ENCODE results near the gene IL31.

DNA sequence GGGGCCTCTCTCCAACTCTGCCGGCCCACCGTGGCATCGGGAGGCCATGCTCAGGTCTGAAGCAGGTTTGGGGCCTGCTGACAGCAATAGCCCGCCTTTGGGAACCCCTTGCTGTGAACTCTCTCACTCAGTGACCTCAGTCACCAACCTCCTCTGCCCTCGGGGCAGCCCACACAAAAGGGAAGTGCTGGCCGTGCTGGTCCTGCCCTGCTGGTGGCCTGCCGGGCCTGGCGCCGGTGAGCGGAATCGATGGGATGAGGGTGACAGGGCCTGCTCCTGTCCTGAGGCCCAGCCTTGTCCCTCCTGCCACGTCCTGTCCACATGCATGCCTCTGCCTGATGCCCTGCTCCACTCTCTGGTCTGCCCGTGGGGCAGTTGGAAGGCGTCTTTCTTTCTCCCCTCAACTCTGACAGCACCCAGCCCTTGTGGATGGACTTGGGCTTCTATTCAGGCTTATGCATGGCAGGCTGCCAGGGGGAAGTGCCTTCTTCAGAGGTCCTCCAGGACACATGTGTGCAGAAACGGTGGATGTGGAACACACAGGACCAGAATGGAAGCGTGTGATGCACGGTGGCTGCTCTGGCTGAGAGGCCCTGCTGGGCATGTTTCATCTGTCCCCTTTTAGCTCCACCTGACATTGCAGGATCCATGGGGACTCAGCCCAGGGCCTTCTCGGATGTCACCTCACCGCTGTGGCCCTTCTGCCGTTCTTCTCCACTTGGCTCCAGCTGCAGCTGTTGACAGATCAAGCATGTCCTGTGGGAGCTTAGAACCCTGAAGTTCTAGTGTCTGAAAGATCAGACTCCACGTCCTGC lies 31.9 kb downstream of the IL31 start:
- TF ChIP-seq, protein P1, sequence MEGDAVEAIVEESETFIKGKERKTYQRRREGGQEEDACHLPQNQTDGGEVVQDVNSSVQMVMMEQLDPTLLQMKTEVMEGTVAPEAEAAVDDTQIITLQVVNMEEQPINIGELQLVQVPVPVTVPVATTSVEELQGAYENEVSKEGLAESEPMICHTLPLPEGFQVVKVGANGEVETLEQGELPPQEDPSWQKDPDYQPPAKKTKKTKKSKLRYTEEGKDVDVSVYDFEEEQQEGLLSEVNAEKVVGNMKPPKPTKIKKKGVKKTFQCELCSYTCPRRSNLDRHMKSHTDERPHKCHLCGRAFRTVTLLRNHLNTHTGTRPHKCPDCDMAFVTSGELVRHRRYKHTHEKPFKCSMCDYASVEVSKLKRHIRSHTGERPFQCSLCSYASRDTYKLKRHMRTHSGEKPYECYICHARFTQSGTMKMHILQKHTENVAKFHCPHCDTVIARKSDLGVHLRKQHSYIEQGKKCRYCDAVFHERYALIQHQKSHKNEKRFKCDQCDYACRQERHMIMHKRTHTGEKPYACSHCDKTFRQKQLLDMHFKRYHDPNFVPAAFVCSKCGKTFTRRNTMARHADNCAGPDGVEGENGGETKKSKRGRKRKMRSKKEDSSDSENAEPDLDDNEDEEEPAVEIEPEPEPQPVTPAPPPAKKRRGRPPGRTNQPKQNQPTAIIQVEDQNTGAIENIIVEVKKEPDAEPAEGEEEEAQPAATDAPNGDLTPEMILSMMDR (IDR thresholded peaks at IDR 0.05), result no peak
- no peak for TF ChIP-seq POLR2AphosphoS5 (IDR thresholded peaks at IDR 0.05)
- no peak for TF ChIP-seq EP300 (IDR thresholded peaks at IDR 0.05)

All from stomach (tissue), 4 donors.